SK-N-MC (cell line): ENCODE measurements around the gene KRABD2.

Source experiments
- EZH2 ChIP-seq: fragments of 200-600 bp; sonication (generic); IDR thresholded peaks from one replicate; pipeline ENCODE4 v1.6.1; 2017; ENCODE audit warnings: antibody characterized with exemption
- POLR2AphosphoS5 ChIP-seq: IDR thresholded peaks from 2 replicates; pipeline ENCODE4 v1.6.1; 2012; ENCODE audit warnings: mild to moderate bottlenecking, low read depth, low read length, borderline replicate concordance

DNA sequence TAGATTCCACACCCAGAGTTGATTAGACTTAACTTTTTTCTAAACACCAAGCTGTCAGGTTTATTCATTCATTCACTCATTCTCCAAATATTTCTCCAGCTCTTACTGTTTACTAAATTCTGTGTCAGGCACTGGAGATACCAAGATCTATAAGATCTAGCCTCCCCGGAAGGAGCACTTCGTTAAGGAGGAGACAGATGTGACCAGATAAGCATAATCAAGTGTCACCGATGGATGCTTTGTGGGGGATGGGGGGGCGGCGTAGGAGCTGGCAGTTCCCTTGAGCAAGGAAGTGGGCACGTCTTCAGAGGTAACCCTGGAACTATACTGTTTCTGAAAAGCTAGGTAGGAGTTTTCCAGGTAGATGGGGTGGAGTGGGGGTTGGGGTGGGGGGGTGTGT is 10.3 kb upstream of the KRABD2 start:
- TF ChIP-seq EZH2 (no peak), POLR2AphosphoS5 (no peak)
